Posterior vena cava (tissue), 2 donors: Measurements from ENCODE around the gene CTPS2. TPM values are rescaled to one million over a fixed set of nuclear protein-coding genes. Genes with fewer than 3 reads are reported as not detected.
"Not testable (repeated sequence)": the region's sequence is repeated elsewhere in the genome, so short reads cannot be mapped to it uniquely, and the experiment has no call there.

ENCODE experiments used
- DNase-seq: peaks from one replicate; pipeline ENCODE4 v3.0.0-alpha.2; 2020; ENCODE audit warnings: low spot score
- intact Hi-C, 2 donors: fragments of 100-400 bp; cut with DNase I; formaldehyde crosslinking; loops; one replicate each; pipeline versions ENCODE4 v1.14.1 to v1.14.2; 2022 to 2023
- microRNA-seq, 2 donors: library from miRNA; unstranded; fragments of <30 nt; microRNA quantifications; one replicate each; pipeline ENCODE4 v1.2.0, GENCODE V29; 2020 to 2021; ENCODE audit warnings: borderline microRNAs expressed in 2 of 2
- total RNA-seq, 2 donors: library from RNA; stranded (reverse); fragmentation: NEBNext Ultra II Directional; extraction: Animal tissue kit (Norgen Biotek cat#: 25700); gene quantifications; one replicate each; pipeline ENCODE4 v1.2.1, GENCODE V29; 2021
- donor health status: DM: yes; HTN: yes; CAD: no.
- donor health status: DM: yes; HTN: yes; CAD: no.

The CTPS2 gene
- total RNA-seq, 2 donors from 2014 or later: 8.5 to 10.9 TPM

GRCh38 chrX:16585486-16586376 is 126.7 kb downstream of the CTPS2 start:
- no peak for DNase-seq
- intact Hi-C loops: no loop called here

GRCh38 chrX:16580004-16580797 is 132.3 kb downstream of the CTPS2 start:
- intact Hi-C loops, DNase-seq: not testable (repeated sequence)

DNA sequence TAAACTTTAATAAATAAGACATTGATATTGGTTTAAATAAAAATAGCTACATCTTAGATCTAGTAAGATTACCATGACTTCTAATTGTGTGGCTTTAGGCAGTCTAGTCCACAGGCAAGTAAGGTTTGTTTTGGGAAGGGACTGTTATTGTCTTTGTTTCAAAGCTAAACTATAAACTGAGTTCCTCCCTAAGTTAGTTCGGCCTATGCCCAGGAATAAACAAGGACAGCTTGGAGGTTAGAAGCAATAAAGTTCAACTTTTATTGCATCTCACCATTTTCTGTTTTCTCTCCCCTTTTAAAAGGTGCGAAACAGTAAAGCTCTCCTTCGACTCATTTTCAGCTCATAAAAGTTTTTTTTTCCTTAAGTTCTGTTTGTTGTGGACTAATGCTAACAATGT is 133.0 kb downstream of the CTPS2 start:
- intact Hi-C loops: no loop called here
- no peak for DNase-seq

GRCh38 chrX:16578218-16578617 is 134.3 kb downstream of the CTPS2 start:
- DNase-seq: no peak
- intact Hi-C loops: no loop called here

GRCh38 chrX:16577483-16578029 is 134.9 kb downstream of the CTPS2 start:
- intact Hi-C loops: no loop called here

GRCh38 chrX:16575388-16575787 is 137.1 kb downstream of the CTPS2 start:
- intact Hi-C loops, DNase-seq: not testable (repeated sequence)

More at GRCh38 chrX:16577483-16578029, 134.9 kb downstream of the CTPS2 start:
- DNase-seq: no peak

DNA sequence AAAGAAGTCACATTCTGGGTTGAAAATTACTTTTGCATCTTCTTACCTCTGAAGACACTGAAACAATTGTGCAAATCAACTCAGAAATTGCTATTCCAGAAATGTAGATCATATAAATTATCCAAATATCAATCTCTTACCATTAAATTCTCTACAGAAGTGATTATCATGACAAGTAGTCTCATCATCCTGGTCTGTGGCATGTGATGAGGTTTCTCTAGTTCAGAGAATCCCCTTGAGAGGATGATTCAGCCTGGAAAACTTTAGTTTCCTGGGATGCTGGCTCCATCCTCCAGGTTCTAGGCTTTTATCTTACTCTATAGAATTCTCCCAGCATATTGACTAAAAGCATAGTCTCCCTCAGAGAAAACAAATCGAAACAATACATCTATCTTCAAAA is 138.7 kb downstream of the CTPS2 start:
- DNase-seq: no peak
- intact Hi-C loops: no loop called here

GRCh38 chrX:16567681-16568080 is 144.8 kb downstream of the CTPS2 start:
- intact Hi-C loops: no loop called here
- DNase-seq: no peak

- intact Hi-C loops: no loop called here
- DNase-seq: no peak
Measured at GRCh38 chrX:16566571-16566970, 145.9 kb downstream of the CTPS2 start.

DNA sequence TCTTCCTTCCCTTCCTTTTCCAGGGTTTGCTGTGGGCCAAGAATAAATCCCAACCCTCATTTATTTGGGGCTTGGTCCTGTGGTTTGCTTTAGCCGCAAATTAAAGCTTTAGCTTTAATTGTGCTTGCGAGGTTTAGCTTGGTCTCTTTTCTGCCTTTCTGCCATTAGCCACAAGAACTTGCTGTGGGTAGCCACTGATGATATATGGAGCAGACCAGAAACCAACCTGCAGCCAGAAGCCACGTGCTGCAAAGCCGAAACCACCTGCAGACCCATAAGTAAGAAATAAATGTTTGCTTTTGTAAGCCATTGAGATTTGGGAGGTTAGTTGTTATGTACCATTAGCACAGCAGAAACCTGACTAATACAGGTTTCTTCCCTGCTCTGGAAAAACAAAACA is 152.3 kb downstream of the CTPS2 start:
- intact Hi-C loops: no loop called here
- DNase-seq: no peak

DNA sequence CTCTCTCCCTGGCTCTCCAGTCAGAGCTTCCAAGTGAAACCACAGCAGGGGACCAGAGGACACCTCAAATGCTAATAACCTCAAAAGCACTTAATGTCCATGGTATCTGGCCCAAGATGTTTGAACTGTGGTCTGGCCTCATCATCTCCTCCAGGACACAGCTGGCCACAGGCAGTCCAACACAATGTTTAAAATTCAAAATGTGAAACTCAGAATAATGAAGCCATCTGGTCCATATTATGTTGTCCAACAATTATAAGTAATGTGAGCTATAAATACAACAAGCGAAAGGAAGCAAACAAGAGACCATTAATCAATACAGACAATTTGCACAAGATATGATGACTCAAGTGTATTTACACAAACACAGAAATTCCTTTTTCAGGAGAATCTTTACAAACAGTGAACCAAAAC is 153.3 kb downstream of the CTPS2 start:
- intact Hi-C loops: loop anchor here in 1 of 2 donors (5.0 kb wide), 1 partner anchor 617 kb away; no protein-coding TSS in a partner anchor
- no peak for DNase-seq

- no peak for DNase-seq
- intact Hi-C loops: loop anchor here in 1 of 2 donors (5.0 kb wide), 1 partner anchor 616 kb away; no protein-coding TSS in a partner anchor
Measured at GRCh38 chrX:16558489-16558888, 154.0 kb downstream of the CTPS2 start.

GRCh38 chrX:16552546-16552945 is 159.9 kb downstream of the CTPS2 start:
- intact Hi-C loops: no loop called here
- DNase-seq: no peak

- intact Hi-C loops: no loop called here
- no peak for DNase-seq
Measured at GRCh38 chrX:16547644-16548043, 164.8 kb downstream of the CTPS2 start.

DNA sequence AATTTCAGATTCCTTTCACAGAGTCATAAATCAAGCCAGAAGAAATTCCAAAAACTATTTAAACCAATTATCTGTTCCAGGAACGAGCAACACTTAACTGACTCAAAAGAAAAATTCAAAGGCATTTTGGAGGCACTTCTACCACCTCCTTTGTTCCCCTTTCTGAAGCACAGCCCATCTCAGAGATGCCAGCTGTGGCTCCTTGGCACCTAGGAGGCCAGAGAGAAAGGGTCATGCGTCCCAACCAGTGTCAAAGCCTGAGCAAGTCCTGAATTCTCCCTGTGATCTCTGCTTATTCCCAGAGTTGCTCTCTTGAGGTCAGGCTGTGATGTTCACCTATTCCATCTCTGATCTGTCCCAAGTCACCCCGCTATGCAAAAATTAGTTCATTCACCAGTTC is 167.5 kb downstream of the CTPS2 start:
- DNase-seq: no peak
- intact Hi-C loops: no loop called here

Small RNAs within 50 kb of the gene (microRNA-seq; reads per million reads assigned to microRNA genes)
- gene MIR548AM: 0 reads per million in 2 donors

Other genes starting within 250 kb of the CTPS2 start
- gene S100G, start 62.5 kb downstream of the CTPS2 start, total RNA-seq: not detected
- gene SYAP1, start 6.9 kb upstream of the CTPS2 start, total RNA-seq: 10 to 100 TPM; 30.9 to 31.3 TPM
- gene TXLNG, start 73.8 kb upstream of the CTPS2 start, total RNA-seq: 1 to 10 TPM; 8.6 to 9.0 TPM
- 100 to 1,000 TPM in 1 of 2 donors, 10 to 100 TPM in 1; 98.7 to 102 TPM for gene RBBP7, start 157.7 kb upstream of the CTPS2 start, total RNA-seq
- 1 to 10 TPM; 3.9 to 5.3 TPM for gene REPS2, start 234.0 kb upstream of the CTPS2 start, total RNA-seq